DOHH2 (cell line): ENCODE results near the gene HMGXB3.

ENCODE experiments used
- H3F3A ChIP-seq: fragments of 200-600 bp; sonication (generic), shearing (Covaris generic); 2 replicates; pipeline ENCODE4 v1.6.0; 2016; ENCODE audit warnings: antibody characterized with exemption, mild to moderate bottlenecking; ENCODE audit not compliant: control insufficient read depth, insufficient read depth
- H3K27ac ChIP-seq: fragments of 200-600 bp; sonication (generic); 2 replicates; pipeline ENCODE4 v1.5.1; 2014; ENCODE audit warnings: low read depth, mild to moderate bottlenecking, low read length, moderate library complexity
- H3K27me3 ChIP-seq: fragments of 200-600 bp; sonication (generic); 2 replicates; pipeline ENCODE4 v1.6.1; 2014; ENCODE audit warnings: mild to moderate bottlenecking, low read length, mixed read lengths; ENCODE audit not compliant: control insufficient read depth
- H3K36me3 ChIP-seq: fragments of 200-600 bp; sonication (generic); 2 replicates; pipeline ENCODE4 v1.6.1; 2014; ENCODE audit warnings: mild to moderate bottlenecking, low read length, moderate library complexity, mixed read lengths; ENCODE audit not compliant: control insufficient read depth
- H3K4me1 ChIP-seq: fragments of 200-600 bp; sonication (generic); 2 replicates; pipeline ENCODE4 v1.6.1; 2014; ENCODE audit warnings: mild to moderate bottlenecking, low read length, mixed read lengths; ENCODE audit not compliant: control insufficient read depth
- H3K4me2 ChIP-seq: fragments of 200-600 bp; sonication (generic); 2 replicates; pipeline ENCODE4 v1.6.0; 2014; ENCODE audit warnings: mild to moderate bottlenecking, low read length, moderate library complexity
- H3K4me3 ChIP-seq: fragments of 200-600 bp; sonication (generic); 2 replicates; pipeline ENCODE4 v1.5.1; 2014; ENCODE audit warnings: mild to moderate bottlenecking, low read length, mixed read lengths
- H3K79me2 ChIP-seq: fragments of 200-600 bp; sonication (generic); 2 replicates; pipeline ENCODE4 v1.6.1; 2014; ENCODE audit warnings: mild to moderate bottlenecking, low read length, mixed read lengths; ENCODE audit not compliant: control insufficient read depth
- H3K9me2 ChIP-seq: fragments of 200-600 bp; sonication (generic); replicated peaks from 2 replicates; pipeline ENCODE4 v1.6.1; 2014; ENCODE audit warnings: mild to moderate bottlenecking, low read length, mixed read lengths; ENCODE audit not compliant: control insufficient read depth
- H3K9me3 ChIP-seq: fragments of 200-600 bp; sonication (generic); 2 replicates; pipeline ENCODE4 v1.6.1; 2014; ENCODE audit warnings: antibody characterized with exemption, low read length, mixed read lengths; ENCODE audit not compliant: control insufficient read depth, insufficient read depth
- H4K20me1 ChIP-seq: fragments of 200-600 bp; sonication (generic); 2 replicates; pipeline ENCODE4 v1.6.0; 2014; ENCODE audit warnings: low read depth, mild to moderate bottlenecking, antibody characterized with exemption, low read length, moderate library complexity; ENCODE audit not compliant: control insufficient read depth, insufficient read depth
- EZH2phosphoT487 ChIP-seq: fragments of 200-600 bp; sonication (generic); IDR thresholded peaks from 2 replicates; pipeline ENCODE4 v1.6.1; 2017; ENCODE audit warnings: borderline replicate concordance, mild to moderate bottlenecking, antibody characterized with exemption, low read length, moderate library complexity, mixed read lengths
- TF ChIP-seq, protein P1 (sequence below): fragments of 200-600 bp; sonication (generic); IDR thresholded peaks from one replicate; pipeline ENCODE4 v1.5.1; 2014; ENCODE audit warnings: antibody characterized with exemption, mild to moderate bottlenecking, low read depth, low read length; ENCODE audit not compliant: poor library complexity, severe bottlenecking

Gene HMGXB3

GRCh38 chr5:150059623-150060022 is 59.1 kb downstream of the HMGXB3 start:
- Histone ChIP-seq H3K27ac (no peak overlapping the region), H3K4me2 (no peak overlapping the region), H3K9me3 (no peaks in the 10 kb centered on the region), H3K4me1 (peaks cover 6% of the 10 kb centered on the region), H3K4me3 (no peak overlapping the region), H3K36me3 (peaks cover 5% of the 10 kb centered on the region; the same call in 1 of the 2 replicates), H3K27me3 (peaks cover 5% of the 10 kb centered on the region; the same call in 1 of the 2 replicates), H4K20me1 (no peaks in the 10 kb centered on the region), H3F3A (0 out of 2 replicates have a peak, but pooled peaks cover 3% of the 10 kb centered on the region), H3K9me2 (no peaks in the 10 kb centered on the region), H3K79me2 (no peaks in the 10 kb centered on the region)
- TF ChIP-seq EZH2phosphoT487: no peak
- TF ChIP-seq, protein P1, sequence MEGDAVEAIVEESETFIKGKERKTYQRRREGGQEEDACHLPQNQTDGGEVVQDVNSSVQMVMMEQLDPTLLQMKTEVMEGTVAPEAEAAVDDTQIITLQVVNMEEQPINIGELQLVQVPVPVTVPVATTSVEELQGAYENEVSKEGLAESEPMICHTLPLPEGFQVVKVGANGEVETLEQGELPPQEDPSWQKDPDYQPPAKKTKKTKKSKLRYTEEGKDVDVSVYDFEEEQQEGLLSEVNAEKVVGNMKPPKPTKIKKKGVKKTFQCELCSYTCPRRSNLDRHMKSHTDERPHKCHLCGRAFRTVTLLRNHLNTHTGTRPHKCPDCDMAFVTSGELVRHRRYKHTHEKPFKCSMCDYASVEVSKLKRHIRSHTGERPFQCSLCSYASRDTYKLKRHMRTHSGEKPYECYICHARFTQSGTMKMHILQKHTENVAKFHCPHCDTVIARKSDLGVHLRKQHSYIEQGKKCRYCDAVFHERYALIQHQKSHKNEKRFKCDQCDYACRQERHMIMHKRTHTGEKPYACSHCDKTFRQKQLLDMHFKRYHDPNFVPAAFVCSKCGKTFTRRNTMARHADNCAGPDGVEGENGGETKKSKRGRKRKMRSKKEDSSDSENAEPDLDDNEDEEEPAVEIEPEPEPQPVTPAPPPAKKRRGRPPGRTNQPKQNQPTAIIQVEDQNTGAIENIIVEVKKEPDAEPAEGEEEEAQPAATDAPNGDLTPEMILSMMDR: no peak

- Histone ChIP-seq H4K20me1 (no peaks in the 10 kb centered on the region), H3K4me3 (no peak overlapping the region), H3K27me3 (peaks cover 9% of the 10 kb centered on the region; the same call in 1 of the 2 replicates), H3K79me2 (no peaks in the 10 kb centered on the region), H3K4me2 (no peak overlapping the region), H3K4me1 (peaks cover 6% of the 10 kb centered on the region), H3K27ac (no peak overlapping the region), H3F3A (0 out of 2 replicates have a peak, but pooled peaks cover 3% of the 10 kb centered on the region), H3K9me3 (no peaks in the 10 kb centered on the region), H3K36me3 (peaks cover under 1% of the 10 kb centered on the region; the same call in 1 of the 2 replicates), H3K9me2 (no peaks in the 10 kb centered on the region)
- TF ChIP-seq, protein P1: no peak
- no peak for TF ChIP-seq EZH2phosphoT487
These were observed 59.9 kb downstream of the HMGXB3 start for GRCh38 chr5:150060471-150060870.

GRCh38 chr5:150061538-150061995 is 61.0 kb downstream of the HMGXB3 start:
- no peak overlapping the region for H3K4me2 ChIP-seq
- no peaks in the 10 kb centered on the region for H3K9me3 ChIP-seq
- H3K4me3 ChIP-seq: no peak overlapping the region
- H4K20me1 ChIP-seq: no peaks in the 10 kb centered on the region
- H3K36me3 ChIP-seq: no peaks in the 10 kb centered on the region
- no peaks in the 10 kb centered on the region for H3K9me2 ChIP-seq
- TF ChIP-seq EZH2phosphoT487: no peak
- TF ChIP-seq, protein P1: no peak
- no peaks in the 10 kb centered on the region for H3K79me2 ChIP-seq
- H3F3A ChIP-seq: 0 out of 2 replicates have a peak, but pooled peaks cover 3% of the 10 kb centered on the region
- no peak overlapping the region for H3K27ac ChIP-seq
- H3K27me3 ChIP-seq: peaks cover 12% of the 10 kb centered on the region; the same call in 1 of the 2 replicates
- peaks cover 6% of the 10 kb centered on the region for H3K4me1 ChIP-seq
